Endothelial cell of umbilical vein (primary cell): ENCODE data around the gene FAM237A. TPM values are rescaled to one million over a fixed set of nuclear protein-coding genes. Genes with fewer than 3 reads are reported as not detected.

Experiments
- BruUV-seq: library from RNA; stranded (reverse); fragments of 400-500 nt; replicated peaks from 2 replicates; lab custom pipeline; 2021; lab: Mats Ljungman, UMichigan
- CTCF ChIA-PET: fragments of 300-600, 350-600 bp; sonication (Branson Sonifier 250); formaldehyde crosslinking; loops from one replicate; lab custom pipeline; 2021; ENCODE audit warnings: antibody characterized with exemption, inconsistent platforms; lab: Charles Lee
- POLR2A ChIA-PET: fragments of 300-600, 350-600 bp; sonication (Branson Sonifier 250); formaldehyde crosslinking; loops from one replicate; lab custom pipeline; 2021; ENCODE audit warnings: antibody characterized with exemption, inconsistent platforms; lab: Charles Lee
- DNase-seq: peaks from one replicate; pipeline ENCODE4 v3.0.0-alpha.2; 2011; ENCODE audit warnings: low read depth, low spot score
- FAIRE-seq: peaks from 2 replicates; lab custom pipeline; 2011; peaks lifted over from hg19 to GRCh38; lab: Jason Lieb, UNC
- H2AFZ ChIP-seq: 2 replicates; pipeline ENCODE4 v1.6.0; 2012; ENCODE audit warnings: low read depth, low read length, control low read depth, inconsistent platforms
- H3K27ac ChIP-seq: 2 replicates; pipeline ENCODE4 v1.5.1; 2011; ENCODE audit warnings: low read depth, mild to moderate bottlenecking, control low read depth, low read length, moderate library complexity; ENCODE audit not compliant: insufficient read depth
- H3K27me3 ChIP-seq, 2 experiments: 2 replicates each; pipeline versions ENCODE4 v1.6.0 to v1.6.1; 2011; ENCODE audit warnings: low read length in 2 of 2, mixed read lengths in 1 of 2; ENCODE audit not compliant: control insufficient read depth in 2 of 2, insufficient read depth in 2 of 2
- H3K36me3 ChIP-seq, 2 experiments: 2 replicates in 1 of 2; 3 replicates in 1 of 2; pipeline ENCODE4 v1.5.1; 2011; ENCODE audit warnings: low read length in 2 of 2, mild to moderate bottlenecking in 1 of 2, moderate library complexity in 1 of 2; ENCODE audit not compliant: control insufficient read depth in 2 of 2, insufficient read depth in 2 of 2; ENCODE audit errors: extremely low read depth in 1 of 2
- H3K4me1 ChIP-seq: 3 replicates; pipeline ENCODE4 v1.5.1; 2011; ENCODE audit warnings: mild to moderate bottlenecking, low read length; ENCODE audit not compliant: control insufficient read depth, insufficient read depth; ENCODE audit errors: extremely low read depth
- H3K4me2 ChIP-seq: 2 replicates; pipeline ENCODE4 v1.6.1; 2011; ENCODE audit warnings: low read length, control low read depth, mixed read lengths; ENCODE audit not compliant: insufficient read depth
- H3K4me3 ChIP-seq, 3 experiments: fragments of 200-600 bp in 1 of 3; sonication (generic), shearing (Covaris generic) in 1 of 3; replicated peaks in 1 of 3; 2 replicates each; pipeline ENCODE4 v1.5.1; 2011 to 2016; ENCODE audit warnings: control low read depth in 3 of 3, low read length in 3 of 3, mild to moderate bottlenecking in 2 of 3, inconsistent platforms in 1 of 3, low read depth in 1 of 3, moderate library complexity in 1 of 3; ENCODE audit not compliant: insufficient read depth in 1 of 3
- H3K79me2 ChIP-seq: 2 replicates; pipeline ENCODE4 v1.6.0; 2012; ENCODE audit warnings: low read length, inconsistent platforms; ENCODE audit not compliant: control insufficient read depth, insufficient read depth
- H3K9ac ChIP-seq: replicated peaks from 2 replicates; pipeline ENCODE3; 2011; ENCODE audit warnings: low read length, control low read depth; ENCODE audit not compliant: insufficient read depth; ENCODE audit errors: extremely low read depth
- H3K9me1 ChIP-seq: replicated peaks from 3 replicates; pipeline ENCODE4 v1.6.0; 2011; ENCODE audit warnings: mild to moderate bottlenecking, low read length; ENCODE audit not compliant: control insufficient read depth, insufficient read depth; ENCODE audit errors: extremely low read depth
- H3K9me3 ChIP-seq: replicated peaks from 2 replicates; pipeline ENCODE4 v1.5.1; 2012; ENCODE audit warnings: low read length, inconsistent platforms; ENCODE audit not compliant: control insufficient read depth, insufficient read depth
- H4K20me1 ChIP-seq: replicated peaks from 2 replicates; pipeline ENCODE3; 2011; ENCODE audit warnings: mild to moderate bottlenecking, low read length; ENCODE audit not compliant: control insufficient read depth, insufficient read depth; ENCODE audit errors: extremely low read depth
- EZH2 ChIP-seq: IDR thresholded peaks from 2 replicates; pipeline ENCODE4 v1.6.1; 2012; ENCODE audit warnings: borderline replicate concordance, low read depth, mild to moderate bottlenecking, moderate library complexity, low read length, inconsistent platforms; ENCODE audit not compliant: severe bottlenecking
- FOS ChIP-seq: IDR thresholded peaks from 2 replicates; pipeline ENCODE4 v1.6.1; 2011; ENCODE audit warnings: mild to moderate bottlenecking, low read length, moderate library complexity, borderline replicate concordance; ENCODE audit not compliant: insufficient read depth
- JUN ChIP-seq: IDR thresholded peaks from 2 replicates; pipeline ENCODE4 v1.6.1; 2011; ENCODE audit warnings: borderline replicate concordance, low read depth; ENCODE audit not compliant: insufficient read length, insufficient read depth
- POLR2A ChIP-seq: IDR thresholded peaks from 2 replicates; pipeline ENCODE4 v1.6.1; 2012; ENCODE audit warnings: low read depth, mild to moderate bottlenecking, control low read depth, low read length
- dilution Hi-C: fragments of 300-500 bp; cut with MboI; formaldehyde crosslinking; loops from one replicate; pipeline ENCODE4 v1.15.0; 2019; ENCODE audit warnings: low sequenced_read_pairs; ENCODE audit not compliant: extremely low pct_ligation_motif_present
- intact Hi-C: fragments of 100-400 bp; cut with micrococcal nuclease; formaldehyde crosslinking; loops from one replicate; pipeline ENCODE4 v1.10.0; 2022
- polyA plus RNA-seq, 4 experiments: library from polyadenylated mRNA; depleted of rRNA in 3 of 4; stranded (reverse) in 3 of 4; unstranded in 1 of 4; fragments of >200 nt; gene quantifications; 2 replicates each; pipeline versions ENCODE4 v1.2.1 to v1.2.3, GENCODE V29; 2011 to 2012; ENCODE audit warnings: missing spikeins in 1 of 4
- total RNA-seq: library from RNA; stranded (reverse); gene quantifications from 2 replicates; pipeline ENCODE4 v1.2.3, GENCODE V29; 2021
- TF ChIP-seq, protein P1 (sequence below), 2 donors: IDR thresholded peaks; 1 replicate in 1 of 2; 2 replicates in 1 of 2; pipeline ENCODE4 v1.5.1; 2011; ENCODE audit warnings: low read length in 2 of 2, mild to moderate bottlenecking in 2 of 2, moderate library complexity in 2 of 2, control low read depth in 1 of 2, inconsistent platforms in 1 of 2, low read depth in 1 of 2; ENCODE audit not compliant: insufficient read depth in 1 of 2; ENCODE audit errors: extremely low read depth in 1 of 2
- TF ChIP-seq, protein P2 (sequence below): IDR thresholded peaks from 2 replicates; pipeline ENCODE4 v1.6.1; 2011; ENCODE audit not compliant: insufficient read depth, insufficient read length

Gene FAM237A
- total and polyA plus RNA-seq, 2 donors (not counting 3 experiments of a cell fraction or from before 2014, with no cell fraction given), result not detected

DNA sequence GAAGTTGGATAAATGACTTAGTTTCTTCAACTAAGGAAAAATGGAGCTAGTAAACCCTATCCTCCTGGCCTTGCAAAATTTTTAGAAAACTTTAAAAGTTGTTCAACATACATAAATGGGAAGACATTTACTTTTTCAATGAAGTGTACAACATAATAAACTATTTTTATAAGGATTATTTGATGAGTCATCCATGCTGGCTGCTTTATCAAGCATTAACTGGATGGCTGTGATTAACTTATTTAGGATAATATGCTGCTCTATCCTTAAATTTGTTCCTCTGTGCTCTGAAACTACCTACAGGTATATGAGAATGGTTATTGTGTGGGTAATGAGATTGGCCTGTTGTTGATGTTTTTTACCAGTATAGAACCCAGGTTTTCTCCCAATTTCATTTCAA is 54.6 kb downstream of the FAM237A start:
- no TSS peak for BruUV-seq
- Histone ChIP-seq H3K79me2 (no peaks in the 10 kb centered on the region), H3K9me3 (no peaks in the 10 kb centered on the region), H3K27ac (no peak overlapping the region), H4K20me1 (no peaks in the 10 kb centered on the region), H3K9ac (no peak overlapping the region), H3K4me3 (no peak overlapping the region), H3K36me3 (no peaks in the 10 kb centered on the region), H2AFZ (no peak overlapping the region), H3K4me1 (peaks cover 4% of the 10 kb centered on the region), H3K9me1 (no peaks in the 10 kb centered on the region), H3K27me3 (peaks cover 0 to 2% of the 10 kb centered on the region in 2 experiments), H3K4me2 (no peak overlapping the region)
- dilution Hi-C loops, result no loop called here
- ChIA-PET POLR2A (no interaction called here), CTCF (interaction anchor here (1.3 to 4.8 kb wide), 4 partner anchors 10 to 777 kb away, joined by 4 to 33 read pairs (median 6); no protein-coding TSS in a partner anchor)
- intact Hi-C loops, result loop anchor here (5.0 to 10.0 kb wide), 2 partner anchors 70 to 398 kb away; partner anchors contain the start of genes FASTKD2 and MDH1B
- DNase-seq (no peak), FAIRE-seq (no peak)
- no peak for TF ChIP-seq EZH2
- TF ChIP-seq POLR2A, result no peak
- TF ChIP-seq JUN, result no peak
- TF ChIP-seq, protein P1, sequence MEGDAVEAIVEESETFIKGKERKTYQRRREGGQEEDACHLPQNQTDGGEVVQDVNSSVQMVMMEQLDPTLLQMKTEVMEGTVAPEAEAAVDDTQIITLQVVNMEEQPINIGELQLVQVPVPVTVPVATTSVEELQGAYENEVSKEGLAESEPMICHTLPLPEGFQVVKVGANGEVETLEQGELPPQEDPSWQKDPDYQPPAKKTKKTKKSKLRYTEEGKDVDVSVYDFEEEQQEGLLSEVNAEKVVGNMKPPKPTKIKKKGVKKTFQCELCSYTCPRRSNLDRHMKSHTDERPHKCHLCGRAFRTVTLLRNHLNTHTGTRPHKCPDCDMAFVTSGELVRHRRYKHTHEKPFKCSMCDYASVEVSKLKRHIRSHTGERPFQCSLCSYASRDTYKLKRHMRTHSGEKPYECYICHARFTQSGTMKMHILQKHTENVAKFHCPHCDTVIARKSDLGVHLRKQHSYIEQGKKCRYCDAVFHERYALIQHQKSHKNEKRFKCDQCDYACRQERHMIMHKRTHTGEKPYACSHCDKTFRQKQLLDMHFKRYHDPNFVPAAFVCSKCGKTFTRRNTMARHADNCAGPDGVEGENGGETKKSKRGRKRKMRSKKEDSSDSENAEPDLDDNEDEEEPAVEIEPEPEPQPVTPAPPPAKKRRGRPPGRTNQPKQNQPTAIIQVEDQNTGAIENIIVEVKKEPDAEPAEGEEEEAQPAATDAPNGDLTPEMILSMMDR (IDR thresholded peaks at IDR 0.05; ENCODE audit: extremely low read depth in 1 of 2, insufficient read depth in 1 of 2, low read depth in 1 of 2, low read length in 2 of 2), result no peak
- TF ChIP-seq, protein P2, sequence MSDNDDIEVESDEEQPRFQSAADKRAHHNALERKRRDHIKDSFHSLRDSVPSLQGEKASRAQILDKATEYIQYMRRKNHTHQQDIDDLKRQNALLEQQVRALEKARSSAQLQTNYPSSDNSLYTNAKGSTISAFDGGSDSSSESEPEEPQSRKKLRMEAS, result no peak
- TF ChIP-seq FOS, result peak; percentile 31
